Fibroblast of lung (primary cell): ENCODE measurements around the gene SPAG9.

ENCODE experiments used
- EZH2 ChIP-seq: IDR thresholded peaks from 2 replicates; pipeline ENCODE4 v1.5.1; 2012; ENCODE audit warnings: low read length, control low read depth, mild to moderate bottlenecking; ENCODE audit errors: missing control alignments
- TF ChIP-seq, protein P1 (sequence below), 2 donors: IDR thresholded peaks in 1 of 2; conservative IDR thresholded peaks in 1 of 2; 1 replicate in 1 of 2; 2 replicates in 1 of 2; pipeline ENCODE4 v1.5.1; 2011 to 2012; ENCODE audit warnings: low read length in 2 of 2, control low read depth in 1 of 2, inconsistent platforms in 1 of 2, low read depth in 1 of 2, mild to moderate bottlenecking in 1 of 2

DNA sequence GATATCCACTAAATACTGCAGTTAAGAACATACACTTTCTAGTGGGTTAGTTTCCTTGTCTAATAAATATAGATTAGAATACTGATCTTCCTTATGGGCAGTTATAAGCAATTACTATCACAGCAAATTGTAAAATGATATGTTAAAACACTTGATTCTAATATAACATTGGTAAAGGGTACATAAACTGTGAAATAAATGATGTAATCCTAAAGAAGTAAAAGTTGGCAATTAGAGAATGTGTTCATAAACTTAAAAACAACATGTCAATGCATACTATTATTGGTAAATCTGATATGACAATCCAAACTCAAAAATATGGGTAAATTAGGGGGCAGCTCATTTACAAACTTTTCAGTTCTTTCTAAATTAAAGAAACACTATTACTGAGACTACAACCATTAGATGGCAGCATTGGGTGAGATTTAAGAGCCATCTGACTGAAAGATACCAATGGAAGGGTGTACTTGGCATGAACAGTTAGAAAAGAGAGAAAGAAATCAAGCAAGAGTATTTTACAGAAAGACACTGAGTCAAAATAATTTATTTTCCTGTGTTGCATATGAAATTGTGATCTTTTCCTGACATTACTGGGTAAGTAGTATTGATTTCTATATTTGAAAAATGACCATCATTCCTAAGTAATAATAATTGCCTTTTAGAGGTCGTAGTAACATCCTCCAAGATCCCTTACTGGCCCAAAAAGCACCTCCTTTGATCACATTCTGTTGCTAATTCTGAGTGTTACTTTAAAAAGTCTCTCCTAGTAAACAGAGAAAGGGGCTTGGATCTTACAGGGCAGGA, 119.6 kb downstream of the SPAG9 start:
- TF ChIP-seq, protein P1, sequence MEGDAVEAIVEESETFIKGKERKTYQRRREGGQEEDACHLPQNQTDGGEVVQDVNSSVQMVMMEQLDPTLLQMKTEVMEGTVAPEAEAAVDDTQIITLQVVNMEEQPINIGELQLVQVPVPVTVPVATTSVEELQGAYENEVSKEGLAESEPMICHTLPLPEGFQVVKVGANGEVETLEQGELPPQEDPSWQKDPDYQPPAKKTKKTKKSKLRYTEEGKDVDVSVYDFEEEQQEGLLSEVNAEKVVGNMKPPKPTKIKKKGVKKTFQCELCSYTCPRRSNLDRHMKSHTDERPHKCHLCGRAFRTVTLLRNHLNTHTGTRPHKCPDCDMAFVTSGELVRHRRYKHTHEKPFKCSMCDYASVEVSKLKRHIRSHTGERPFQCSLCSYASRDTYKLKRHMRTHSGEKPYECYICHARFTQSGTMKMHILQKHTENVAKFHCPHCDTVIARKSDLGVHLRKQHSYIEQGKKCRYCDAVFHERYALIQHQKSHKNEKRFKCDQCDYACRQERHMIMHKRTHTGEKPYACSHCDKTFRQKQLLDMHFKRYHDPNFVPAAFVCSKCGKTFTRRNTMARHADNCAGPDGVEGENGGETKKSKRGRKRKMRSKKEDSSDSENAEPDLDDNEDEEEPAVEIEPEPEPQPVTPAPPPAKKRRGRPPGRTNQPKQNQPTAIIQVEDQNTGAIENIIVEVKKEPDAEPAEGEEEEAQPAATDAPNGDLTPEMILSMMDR (conservative IDR thresholded peaks at IDR 0.05 in 1 of 2, IDR thresholded peaks at IDR 0.05 in 1 of 2; ENCODE audit: low read depth in 1 of 2, low read length in 2 of 2): peak; percentile 42 to 45
- no peak for TF ChIP-seq EZH2
